Neural crest cell (in vitro differentiated cells): ENCODE results near the gene CHIT1. TPM values are rescaled to one million over a fixed set of nuclear protein-coding genes. Genes with fewer than 3 reads are reported as not detected.

Experiments
- DNase-seq: peaks from one replicate; pipeline ENCODE4 v3.0.0; 2021; ENCODE audit warnings: low read depth, mixed read lengths, low spot score
- H3K27ac Mint-ChIP-seq: one replicate; pipeline ENCODE4 v1.8.0; 2021; ENCODE audit warnings: mild to moderate bottlenecking, mixed read lengths; ENCODE audit not compliant: unreplicated experiment
- H3K27me3 Mint-ChIP-seq: 2 replicates; pipeline ENCODE4 v1.8.0; 2021; ENCODE audit warnings: low read depth, mild to moderate bottlenecking, mixed read lengths
- H3K36me3 Mint-ChIP-seq: 2 replicates; pipeline ENCODE4 v1.8.0; 2021; ENCODE audit warnings: low read depth, mild to moderate bottlenecking, mixed read lengths
- H3K4me1 Mint-ChIP-seq: 2 replicates; pipeline ENCODE4 v1.8.0; 2021; ENCODE audit warnings: mixed read lengths
- H3K4me3 Mint-ChIP-seq: one replicate; pipeline ENCODE4 v1.8.0; 2021; ENCODE audit warnings: mild to moderate bottlenecking, mixed read lengths
- H3K9me3 Mint-ChIP-seq: 2 replicates; pipeline ENCODE4 v1.8.0; 2021; ENCODE audit warnings: mixed read lengths
- CTCF ChIP-seq: fragments of 200-600 bp; sonication (generic); conservative IDR thresholded peaks from 2 replicates; pipeline ENCODE4 v1.5.0; 2021; ENCODE audit warnings: antibody characterized with exemption, mild to moderate bottlenecking
- total RNA-seq: library from RNA; stranded (reverse); gene quantifications from 2 replicates; pipeline ENCODE4 v1.2.1, GENCODE V29; 2021

Gene CHIT1
- total RNA-seq, 1 donor from 2014 or later, result not detected

GRCh38 chr1:203174324-203174985, 55.0 kb downstream of the CHIT1 start:
- H3K27ac Mint-ChIP-seq, result no peak overlapping the region
- H3K4me3 Mint-ChIP-seq, result no peak overlapping the region
- no peak for DNase-seq
- H3K4me1 Mint-ChIP-seq, result peaks cover 23% of the 10 kb centered on the region
- H3K36me3 Mint-ChIP-seq, result no peaks in the 10 kb centered on the region
- TF ChIP-seq CTCF, result no peak
- no peaks in the 10 kb centered on the region for H3K9me3 Mint-ChIP-seq
- H3K27me3 Mint-ChIP-seq, result no peaks in the 10 kb centered on the region

GRCh38 chr1:203173566-203173965, 55.9 kb downstream of the CHIT1 start:
- DNase-seq, result no peak
- TF ChIP-seq CTCF, result no peak
- Mint-ChIP-seq H3K4me1 (peaks cover 18% of the 10 kb centered on the region), H3K4me3 (no peak overlapping the region), H3K36me3 (no peaks in the 10 kb centered on the region), H3K27ac (no peak overlapping the region), H3K27me3 (no peaks in the 10 kb centered on the region), H3K9me3 (no peaks in the 10 kb centered on the region)

- H3K36me3 Mint-ChIP-seq, result no peaks in the 10 kb centered on the region
- no peak overlapping the region for H3K27ac Mint-ChIP-seq
- H3K27me3 Mint-ChIP-seq, result no peaks in the 10 kb centered on the region
- no peak overlapping the region for H3K4me3 Mint-ChIP-seq
- no peaks in the 10 kb centered on the region for H3K9me3 Mint-ChIP-seq
- DNase-seq, result no peak
- no peak for TF ChIP-seq CTCF
- H3K4me1 Mint-ChIP-seq, result peaks cover 13% of the 10 kb centered on the region
Observed at GRCh38 chr1:203173011-203173555, 56.4 kb downstream of the CHIT1 start.

- H3K9me3 Mint-ChIP-seq, result no peaks in the 10 kb centered on the region
- H3K36me3 Mint-ChIP-seq, result no peaks in the 10 kb centered on the region
- peak overlapping the region; percentile 78 for H3K27ac Mint-ChIP-seq
- no peak overlapping the region for H3K4me3 Mint-ChIP-seq
- H3K27me3 Mint-ChIP-seq, result no peaks in the 10 kb centered on the region
- peak; percentile 77 for TF ChIP-seq CTCF
- DNase-seq, result peak; percentile 57
- H3K4me1 Mint-ChIP-seq, result peaks cover 6% of the 10 kb centered on the region
Observed at GRCh38 chr1:203172184-203173010, 57.1 kb downstream of the CHIT1 start.

- H3K27ac Mint-ChIP-seq, result peak overlapping the region; percentile 78
- H3K4me3 Mint-ChIP-seq, result no peak overlapping the region
- H3K36me3 Mint-ChIP-seq, result no peaks in the 10 kb centered on the region
Observed at GRCh38 chr1:203171341-203172183, 57.9 kb downstream of the CHIT1 start.

More at GRCh38 chr1:203171341-203172183, 57.9 kb downstream of the CHIT1 start:
- H3K27me3 Mint-ChIP-seq, result no peaks in the 10 kb centered on the region
- TF ChIP-seq CTCF, result no peak
- H3K9me3 Mint-ChIP-seq, result no peaks in the 10 kb centered on the region
- H3K4me1 Mint-ChIP-seq, result no peaks in the 10 kb centered on the region
- DNase-seq, result no peak
